HEK293 (cell line): ENCODE data around the gene RIMS3.

Source experiments
- KLF8 ChIP-seq: fragments of 450-650 bp; formaldehyde crosslinking; IDR thresholded peaks from 2 replicates; pipeline ENCODE4 v1.5.1; 2016; ENCODE audit warnings: missing biosample characterization, missing genetic modification characterization
- MYNN ChIP-seq: fragments of 450-650 bp; formaldehyde crosslinking; IDR thresholded peaks from 2 replicates; pipeline ENCODE4 v1.5.1; 2016; ENCODE audit warnings: missing biosample characterization, missing genetic modification characterization, borderline replicate concordance
- PBX3 ChIP-seq: sonication (generic); formaldehyde crosslinking; IDR thresholded peaks from 2 replicates; pipeline ENCODE4 v1.8.1; 2022; ENCODE audit warnings: mild to moderate bottlenecking, moderate library complexity, missing genetic modification reagents
- PRDM2 ChIP-seq: fragments of 450-650 bp; formaldehyde crosslinking; IDR thresholded peaks from 2 replicates; pipeline ENCODE4 v1.5.1; 2016; ENCODE audit warnings: missing biosample characterization, missing genetic modification characterization, borderline replicate concordance
- SP7 ChIP-seq: fragments of 450-650 bp; formaldehyde crosslinking; IDR thresholded peaks from 2 replicates; pipeline ENCODE4 v1.5.1; 2016; ENCODE audit warnings: missing biosample characterization, missing genetic modification characterization
- ZBTB20 ChIP-seq: fragments of 450-650 bp; formaldehyde crosslinking; IDR thresholded peaks from 2 replicates; pipeline ENCODE4 v1.5.1; 2016; ENCODE audit warnings: missing biosample characterization, missing genetic modification characterization
- ZFHX2 ChIP-seq: fragments of 450-650 bp; formaldehyde crosslinking; conservative IDR thresholded peaks from 2 replicates; pipeline ENCODE4 v1.5.1; 2016; ENCODE audit warnings: missing biosample characterization, missing genetic modification characterization
- ZNF132 ChIP-seq: fragments of 450-650 bp; formaldehyde crosslinking; IDR thresholded peaks from 2 replicates; pipeline ENCODE4 v1.5.1; 2017; ENCODE audit warnings: missing biosample characterization, missing genetic modification characterization, borderline replicate concordance
- ZNF146 ChIP-seq: fragments of 450-650 bp; formaldehyde crosslinking; IDR thresholded peaks from 2 replicates; pipeline ENCODE4 v1.5.1; 2016; ENCODE audit warnings: missing biosample characterization, missing genetic modification characterization
- ZNF157 ChIP-seq: fragments of 450-650 bp; formaldehyde crosslinking; IDR thresholded peaks from 2 replicates; pipeline ENCODE4 v1.5.1; 2016; ENCODE audit warnings: missing biosample characterization, missing genetic modification characterization
- ZNF174 ChIP-seq: fragments of 450-650 bp; formaldehyde crosslinking; IDR thresholded peaks from 2 replicates; pipeline ENCODE4 v1.5.0; 2017; ENCODE audit warnings: missing biosample characterization, mild to moderate bottlenecking, missing genetic modification characterization
- ZNF2 ChIP-seq: fragments of 450-650 bp; formaldehyde crosslinking; IDR thresholded peaks from 2 replicates; pipeline ENCODE4 v1.5.1; 2016; ENCODE audit warnings: missing biosample characterization, missing genetic modification characterization
- ZNF202 ChIP-seq: fragments of 450-650 bp; formaldehyde crosslinking; IDR thresholded peaks from 2 replicates; pipeline ENCODE4 v1.5.1; 2016; ENCODE audit warnings: missing biosample characterization, missing genetic modification characterization, borderline replicate concordance
- ZNF23 ChIP-seq: fragments of 450-650 bp; formaldehyde crosslinking; IDR thresholded peaks from 2 replicates; pipeline ENCODE4 v1.5.1; 2016; ENCODE audit warnings: missing biosample characterization, missing genetic modification characterization, borderline replicate concordance
- ZNF311 ChIP-seq: fragments of 450-650 bp; formaldehyde crosslinking; IDR thresholded peaks from 2 replicates; pipeline ENCODE4 v1.5.1; 2017; ENCODE audit warnings: missing biosample characterization, missing genetic modification characterization, borderline replicate concordance
- ZNF473 ChIP-seq: fragments of 450-650 bp; formaldehyde crosslinking; IDR thresholded peaks from 2 replicates; pipeline ENCODE4 v1.5.1; 2017; ENCODE audit warnings: missing biosample characterization, missing genetic modification characterization
- ZNF510 ChIP-seq: fragments of 450-650 bp; formaldehyde crosslinking; IDR thresholded peaks from 2 replicates; pipeline ENCODE4 v1.5.1; 2018; ENCODE audit warnings: mild to moderate bottlenecking, missing genetic modification characterization, missing biosample characterization; ENCODE audit not compliant: insufficient replicate concordance
- ZNF521 ChIP-seq: fragments of 450-650 bp; formaldehyde crosslinking; IDR thresholded peaks from 2 replicates; pipeline ENCODE4 v1.5.1; 2017; ENCODE audit warnings: missing biosample characterization, mild to moderate bottlenecking, missing genetic modification characterization
- ZNF530 ChIP-seq: fragments of 450-650 bp; formaldehyde crosslinking; IDR thresholded peaks from 2 replicates; pipeline ENCODE4 v1.5.1; 2016; ENCODE audit warnings: low read depth, missing biosample characterization, missing genetic modification characterization
- ZNF544 ChIP-seq: fragments of 450-650 bp; formaldehyde crosslinking; IDR thresholded peaks from 2 replicates; pipeline ENCODE4 v1.5.0; 2017; ENCODE audit warnings: missing biosample characterization, missing genetic modification characterization
- ZNF664 ChIP-seq: fragments of 450-650 bp; formaldehyde crosslinking; IDR thresholded peaks from 2 replicates; pipeline ENCODE4 v1.5.1; 2016; ENCODE audit warnings: missing biosample characterization, missing genetic modification characterization
- ZNF76 ChIP-seq: fragments of 450-650 bp; formaldehyde crosslinking; IDR thresholded peaks from 2 replicates; pipeline ENCODE4; 2016; ENCODE audit warnings: low read depth, missing biosample characterization, missing genetic modification characterization, borderline replicate concordance
- ZNF830 ChIP-seq: fragments of 450-650 bp; IDR thresholded peaks from 2 replicates; pipeline ENCODE4 v1.5.0; 2018; ENCODE audit warnings: missing biosample characterization, missing genetic modification characterization, low read depth, mild to moderate bottlenecking, moderate library complexity
- ZNF843 ChIP-seq: fragments of 450-650 bp; formaldehyde crosslinking; IDR thresholded peaks from 2 replicates; pipeline ENCODE4 v1.5.1; 2016; ENCODE audit warnings: missing biosample characterization, missing genetic modification characterization
- ZSCAN23 ChIP-seq: fragments of 450-650 bp; formaldehyde crosslinking; IDR thresholded peaks from 2 replicates; pipeline ENCODE4 v1.5.1; 2016; ENCODE audit warnings: missing biosample characterization, missing genetic modification characterization
- ZSCAN30 ChIP-seq: fragments of 450-650 bp; IDR thresholded peaks from 2 replicates; pipeline ENCODE4 v1.5.1; 2018; ENCODE audit warnings: missing biosample characterization, mild to moderate bottlenecking, missing genetic modification characterization, moderate library complexity
- TF ChIP-seq, protein P1 (sequence below): fragments of 450-650 bp; formaldehyde crosslinking; IDR thresholded peaks from 2 replicates; pipeline ENCODE4 v1.5.1; 2016; ENCODE audit warnings: missing biosample characterization, missing genetic modification characterization, borderline replicate concordance
- TF ChIP-seq, protein P2 (sequence below): fragments of 450-650 bp; formaldehyde crosslinking; IDR thresholded peaks from 2 replicates; pipeline ENCODE4 v1.5.1; 2016; ENCODE audit warnings: missing biosample characterization, missing genetic modification characterization

The RIMS3 gene

DNA sequence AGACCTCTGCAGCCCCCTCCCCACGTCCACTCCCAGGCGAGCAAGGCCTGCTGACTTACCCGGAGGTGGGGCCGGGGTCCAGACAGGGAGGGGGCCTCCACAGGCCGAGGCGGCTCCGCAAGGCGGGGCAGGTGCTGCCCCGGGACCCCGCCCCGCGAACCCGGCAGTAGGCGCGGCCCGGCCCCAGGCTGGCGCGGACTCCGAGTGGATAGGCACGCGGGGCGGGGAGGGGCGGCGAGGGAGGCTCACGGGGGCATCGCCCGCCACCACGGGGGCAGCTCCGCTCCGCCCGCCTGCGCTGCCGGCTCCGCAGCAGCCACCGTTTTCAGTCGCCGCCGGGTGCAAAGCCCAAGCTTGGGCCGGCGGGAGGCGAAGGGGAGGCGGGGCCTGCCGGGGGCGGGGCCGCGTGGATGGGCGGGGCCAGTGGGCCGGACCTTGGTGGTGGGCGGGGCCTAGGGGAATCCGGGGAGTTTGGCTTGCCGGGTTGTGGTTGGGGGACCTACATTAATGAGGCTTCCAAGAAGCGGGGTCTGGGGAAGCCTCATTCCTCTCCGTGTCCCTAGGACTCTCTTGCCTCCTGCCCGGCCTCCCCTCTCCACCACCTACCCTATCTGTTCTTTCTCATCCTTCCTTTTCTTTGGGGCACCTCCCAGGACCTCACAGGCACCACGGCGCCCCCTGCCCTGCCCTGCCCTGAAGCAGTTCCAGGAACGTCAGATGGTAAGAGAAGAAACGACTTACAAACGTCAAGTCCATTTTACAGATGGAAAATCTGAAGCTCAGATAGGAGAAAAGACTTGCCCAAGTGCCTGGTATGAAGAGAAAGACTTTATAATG, at the start of gene RIMS3 (continued):
- TF ChIP-seq ZNF157 (tag by site-specific recombination), result no peak
- no peak for TF ChIP-seq ZNF311
- TF ChIP-seq, protein P1, sequence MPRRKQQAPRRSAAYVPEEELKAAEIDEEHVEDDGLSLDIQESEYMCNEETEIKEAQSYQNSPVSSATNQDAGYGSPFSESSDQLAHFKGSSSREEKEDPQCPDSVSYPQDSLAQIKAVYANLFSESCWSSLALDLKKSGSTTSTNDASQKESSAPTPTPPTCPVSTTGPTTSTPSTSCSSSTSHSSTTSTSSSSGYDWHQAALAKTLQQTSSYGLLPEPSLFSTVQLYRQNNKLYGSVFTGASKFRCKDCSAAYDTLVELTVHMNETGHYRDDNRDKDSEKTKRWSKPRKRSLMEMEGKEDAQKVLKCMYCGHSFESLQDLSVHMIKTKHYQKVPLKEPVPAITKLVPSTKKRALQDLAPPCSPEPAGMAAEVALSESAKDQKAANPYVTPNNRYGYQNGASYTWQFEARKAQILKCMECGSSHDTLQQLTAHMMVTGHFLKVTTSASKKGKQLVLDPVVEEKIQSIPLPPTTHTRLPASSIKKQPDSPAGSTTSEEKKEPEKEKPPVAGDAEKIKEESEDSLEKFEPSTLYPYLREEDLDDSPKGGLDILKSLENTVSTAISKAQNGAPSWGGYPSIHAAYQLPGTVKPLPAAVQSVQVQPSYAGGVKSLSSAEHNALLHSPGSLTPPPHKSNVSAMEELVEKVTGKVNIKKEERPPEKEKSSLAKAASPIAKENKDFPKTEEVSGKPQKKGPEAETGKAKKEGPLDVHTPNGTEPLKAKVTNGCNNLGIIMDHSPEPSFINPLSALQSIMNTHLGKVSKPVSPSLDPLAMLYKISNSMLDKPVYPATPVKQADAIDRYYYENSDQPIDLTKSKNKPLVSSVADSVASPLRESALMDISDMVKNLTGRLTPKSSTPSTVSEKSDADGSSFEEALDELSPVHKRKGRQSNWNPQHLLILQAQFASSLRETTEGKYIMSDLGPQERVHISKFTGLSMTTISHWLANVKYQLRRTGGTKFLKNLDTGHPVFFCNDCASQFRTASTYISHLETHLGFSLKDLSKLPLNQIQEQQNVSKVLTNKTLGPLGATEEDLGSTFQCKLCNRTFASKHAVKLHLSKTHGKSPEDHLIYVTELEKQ, result no peak
- TF ChIP-seq PBX3 (CRISPR knock-in tag), result no peak
- TF ChIP-seq ZNF76, result no peak
- no peak for TF ChIP-seq ZNF132 (tag by site-specific recombination)
- no peak for TF ChIP-seq ZNF146 (tag by site-specific recombination)
- no peak for TF ChIP-seq ZNF830 (tag by site-specific recombination)
- no peak for TF ChIP-seq ZNF510
- no peak for TF ChIP-seq ZNF843
- TF ChIP-seq ZBTB20, result no peak; the same call in 1 of the 2 replicates
- TF ChIP-seq ZSCAN30, result peak; percentile 63; the same call in 1 of the 2 replicates
- TF ChIP-seq KLF8, result peak; percentile 68; the same call in 1 of the 2 replicates
- no peak for TF ChIP-seq PRDM2 (tag by site-specific recombination)
- TF ChIP-seq ZNF530 (tag by site-specific recombination), result no peak
- 0 out of 2 replicates have a peak, but pooled peaks have one; percentile 53 for TF ChIP-seq ZNF2 (tag by site-specific recombination)
- TF ChIP-seq, protein P2, sequence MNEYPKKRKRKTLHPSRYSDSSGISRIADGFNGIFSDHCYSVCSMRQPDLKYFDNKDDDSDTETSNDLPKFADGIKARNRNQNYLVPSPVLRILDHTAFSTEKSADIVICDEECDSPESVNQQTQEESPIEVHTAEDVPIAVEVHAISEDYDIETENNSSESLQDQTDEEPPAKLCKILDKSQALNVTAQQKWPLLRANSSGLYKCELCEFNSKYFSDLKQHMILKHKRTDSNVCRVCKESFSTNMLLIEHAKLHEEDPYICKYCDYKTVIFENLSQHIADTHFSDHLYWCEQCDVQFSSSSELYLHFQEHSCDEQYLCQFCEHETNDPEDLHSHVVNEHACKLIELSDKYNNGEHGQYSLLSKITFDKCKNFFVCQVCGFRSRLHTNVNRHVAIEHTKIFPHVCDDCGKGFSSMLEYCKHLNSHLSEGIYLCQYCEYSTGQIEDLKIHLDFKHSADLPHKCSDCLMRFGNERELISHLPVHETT (tag by site-specific recombination), result no peak
- TF ChIP-seq ZNF544 (tag by site-specific recombination), result no peak
- no peak for TF ChIP-seq ZNF174
- no peak for TF ChIP-seq ZNF664 (tag by site-specific recombination)
- no peak for TF ChIP-seq ZNF521
- no peak for TF ChIP-seq ZSCAN23
- no peak for TF ChIP-seq ZNF473 (tag by site-specific recombination)
- TF ChIP-seq MYNN (tag by site-specific recombination), result no peak
- TF ChIP-seq SP7, result peak; percentile 22; the same call in 1 of the 2 replicates
- TF ChIP-seq ZNF23, result no peak
- peak; percentile 35; the same call in 1 of the 2 replicates for TF ChIP-seq ZFHX2 (tag by site-specific recombination)
- no peak for TF ChIP-seq ZNF202 (tag by site-specific recombination)
